HG03175 (cell line): ENCODE data around the gene RYR3.

Source experiments
- ATAC-seq: cut with Tn5 transposase; IDR thresholded peaks from one replicate; pipeline ENCODE4 v1.9.1; 2021; ENCODE audit warnings: mild to moderate bottlenecking, moderate library complexity; ENCODE audit not compliant: unreplicated experiment

RYR3 gene

GRCh38 chr15:33858836-33859235 lies 548.1 kb downstream of the RYR3 start:
- no peak for ATAC-seq

- ATAC-seq = no peak
These were observed 549.3 kb downstream of the RYR3 start for GRCh38 chr15:33859992-33860545.

GRCh38 chr15:33860754-33861153 lies 550.0 kb downstream of the RYR3 start:
- ATAC-seq = no peak

- no peak for ATAC-seq
These were observed 553.8 kb downstream of the RYR3 start for GRCh38 chr15:33864360-33865075.

- no peak for ATAC-seq
These were observed 554.6 kb downstream of the RYR3 start for GRCh38 chr15:33865416-33865815.

GRCh38 chr15:33866101-33866737 lies 555.5 kb downstream of the RYR3 start:
- no peak for ATAC-seq

GRCh38 chr15:33871980-33872379 lies 561.2 kb downstream of the RYR3 start:
- ATAC-seq = no peak

- no peak for ATAC-seq
These were observed 561.8 kb downstream of the RYR3 start for GRCh38 chr15:33872416-33873106.

GRCh38 chr15:33874156-33874555 lies 563.4 kb downstream of the RYR3 start:
- no peak for ATAC-seq

- ATAC-seq = no peak
These were observed 572.2 kb downstream of the RYR3 start for GRCh38 chr15:33882921-33883320.

- no peak for ATAC-seq
These were observed 577.4 kb downstream of the RYR3 start for GRCh38 chr15:33888176-33888575.

- ATAC-seq = no peak
These were observed 583.4 kb downstream of the RYR3 start for GRCh38 chr15:33894193-33894592.

- no peak for ATAC-seq
These were observed 591.3 kb downstream of the RYR3 start for GRCh38 chr15:33902043-33902442.

GRCh38 chr15:33903661-33904060 lies 592.9 kb downstream of the RYR3 start:
- ATAC-seq = no peak

- no peak for ATAC-seq
These were observed 596.6 kb downstream of the RYR3 start for GRCh38 chr15:33907326-33907725.

- no peak for ATAC-seq
These were observed 597.6 kb downstream of the RYR3 start for GRCh38 chr15:33908406-33908805.

GRCh38 chr15:33910741-33911140 lies 600.0 kb downstream of the RYR3 start:
- no peak for ATAC-seq

GRCh38 chr15:33912326-33912725 lies 601.6 kb downstream of the RYR3 start:
- ATAC-seq = no peak

GRCh38 chr15:33913459-33913858 lies 602.7 kb downstream of the RYR3 start:
- ATAC-seq = no peak
